ENCODE results near the gene IL2. TPM values are rescaled to one million over a fixed set of nuclear protein-coding genes. Genes with fewer than 3 reads are reported as not detected.

IL2 gene
- total RNA-seq, 1 experiment from 2014 or later: not detected

- intact Hi-C loops (cut with micrococcal nuclease): no loop called here
- Mint-ChIP-seq H3K4me3 (ENCODE audit: unreplicated experiment) (no peak overlapping the region), H3K27ac (ENCODE audit: low read depth, unreplicated experiment) (no peak overlapping the region), H3K9me3 (ENCODE audit: unreplicated experiment) (peaks cover 13% of the 10 kb centered on the region), H3K4me1 (ENCODE audit: insufficient read depth, unreplicated experiment) (no peaks in the 10 kb centered on the region), H3K27me3 (ENCODE audit: insufficient read depth, unreplicated experiment) (no peaks in the 10 kb centered on the region), H3K36me3 (ENCODE audit: insufficient read depth, unreplicated experiment) (no peaks in the 10 kb centered on the region)
- BruUV-seq (replicated peaks): no TSS peak
- TF ChIP-seq CTCF (IDR thresholded peaks at IDR 0.05; ENCODE audit: unreplicated experiment): no peak
- no peak for DNase-seq (ENCODE audit: unreplicated experiment)
- ChIA-PET CTCF (interaction anchor here (0.9 kb wide), 1 partner anchor 11 kb away, joined by 3 read pairs; no protein-coding TSS in a partner anchor), POLR2A (no interaction called here)
These were observed 27.0 kb upstream of the IL2 start for GRCh38 chr4:122483481-122483880.

DNA sequence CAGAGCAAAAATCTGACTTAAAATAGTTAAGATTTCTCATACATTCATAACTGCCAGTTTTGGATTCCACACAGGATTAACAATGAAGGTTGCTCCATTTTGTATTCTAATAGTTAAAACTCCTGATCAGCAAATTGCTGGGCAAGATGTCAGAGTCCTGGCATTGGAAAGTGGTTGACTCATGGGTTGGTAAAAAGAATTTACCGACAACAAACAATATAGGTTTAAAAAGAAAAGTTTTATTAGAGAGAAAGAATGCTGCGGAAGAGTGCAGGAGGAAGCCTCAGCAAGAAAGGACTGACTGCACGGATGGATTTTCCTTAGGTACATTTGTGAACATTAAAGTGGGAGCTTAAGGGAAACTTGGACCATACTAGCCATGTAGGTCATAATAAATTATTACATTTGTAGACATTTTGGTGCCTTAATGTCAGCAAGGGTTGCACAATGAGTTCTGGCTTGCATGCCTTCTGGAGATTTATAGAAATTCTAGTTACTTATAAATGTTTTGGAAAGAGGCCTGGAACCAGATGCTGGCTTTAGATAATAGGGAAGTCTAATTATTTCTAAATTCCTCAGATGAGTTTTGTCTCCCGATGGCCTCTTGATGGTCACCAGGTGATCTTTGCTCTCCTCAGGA, 25.4 kb upstream of the IL2 start:
- H3K4me3 Mint-ChIP-seq (ENCODE audit: unreplicated experiment): no peak overlapping the region
- POLR2A ChIA-PET: no interaction called here
- CTCF ChIA-PET: no interaction called here
- H3K27ac Mint-ChIP-seq (ENCODE audit: low read depth, unreplicated experiment): no peak overlapping the region
- no peaks in the 10 kb centered on the region for H3K36me3 Mint-ChIP-seq (ENCODE audit: insufficient read depth, unreplicated experiment)
- no peaks in the 10 kb centered on the region for H3K27me3 Mint-ChIP-seq (ENCODE audit: insufficient read depth, unreplicated experiment)
- H3K4me1 Mint-ChIP-seq (ENCODE audit: insufficient read depth, unreplicated experiment): no peaks in the 10 kb centered on the region
- no TSS peak for BruUV-seq (replicated peaks)
- no peak for DNase-seq (ENCODE audit: unreplicated experiment)
- H3K9me3 Mint-ChIP-seq (ENCODE audit: unreplicated experiment): peaks cover 2% of the 10 kb centered on the region
- TF ChIP-seq CTCF (IDR thresholded peaks at IDR 0.05; ENCODE audit: unreplicated experiment): no peak
- intact Hi-C loops (cut with micrococcal nuclease): no loop called here

DNA sequence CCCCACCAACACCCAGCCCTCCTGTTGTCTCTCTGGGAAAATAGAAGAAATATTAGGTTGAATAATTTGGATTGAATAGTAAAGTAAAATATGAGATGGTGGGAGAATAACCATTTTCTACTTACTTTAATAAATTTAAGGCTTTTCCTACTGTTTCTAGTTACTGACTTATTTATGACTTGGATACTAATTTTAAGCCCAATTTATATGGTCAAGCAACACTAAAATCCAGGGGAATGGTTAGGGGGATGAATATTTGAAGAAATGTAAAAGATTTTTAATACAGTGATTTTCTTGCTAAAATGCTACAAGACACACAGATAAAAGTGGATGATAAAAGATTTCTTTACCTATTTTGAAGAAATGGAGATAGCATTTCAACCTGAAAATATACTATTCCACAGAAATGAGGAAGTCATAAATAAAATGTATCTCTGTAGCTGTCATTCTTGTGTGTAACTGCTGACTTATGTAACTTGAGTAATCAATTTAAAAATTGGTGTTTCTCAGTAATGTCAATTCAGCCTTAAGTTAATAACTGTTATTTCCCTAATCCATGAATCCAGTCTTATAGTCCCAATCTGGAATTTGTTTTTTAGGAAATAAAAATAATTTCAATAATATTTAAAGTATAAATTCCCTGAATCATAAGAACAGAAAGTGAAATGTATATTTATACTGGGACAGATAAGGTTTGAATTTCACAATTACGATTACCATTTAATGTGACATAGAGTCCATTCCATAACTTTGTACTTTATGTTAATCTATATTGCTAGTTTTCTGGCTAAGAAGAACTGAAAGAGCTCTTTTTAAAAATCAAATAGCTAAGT, 24.3 kb upstream of the IL2 start:
- no peaks in the 10 kb centered on the region for H3K36me3 Mint-ChIP-seq (ENCODE audit: insufficient read depth, unreplicated experiment)
- BruUV-seq (replicated peaks): no TSS peak

More for the DNA sequence above, 24.3 kb upstream of the IL2 start:
- H3K4me1 Mint-ChIP-seq (ENCODE audit: insufficient read depth, unreplicated experiment): no peaks in the 10 kb centered on the region
- H3K4me3 Mint-ChIP-seq (ENCODE audit: unreplicated experiment): no peak overlapping the region
- no peak overlapping the region for H3K27ac Mint-ChIP-seq (ENCODE audit: low read depth, unreplicated experiment)
- intact Hi-C loops (cut with micrococcal nuclease): no loop called here
- no peaks in the 10 kb centered on the region for H3K27me3 Mint-ChIP-seq (ENCODE audit: insufficient read depth, unreplicated experiment)
- TF ChIP-seq CTCF (IDR thresholded peaks at IDR 0.05; ENCODE audit: unreplicated experiment): no peak
- ChIA-PET CTCF (interaction anchor here (0.7 kb wide), 1 partner anchor 12 kb away, joined by 4 read pairs; no protein-coding TSS in a partner anchor), POLR2A (no interaction called here)
- DNase-seq (ENCODE audit: unreplicated experiment): no peak
- H3K9me3 Mint-ChIP-seq (ENCODE audit: unreplicated experiment): peaks cover 4% of the 10 kb centered on the region
